ENCODE data around the gene BLVRA.
"Not testable (repeated sequence)": the region's sequence is repeated elsewhere in the genome, so short reads cannot be mapped to it uniquely, and the experiment has no call there.

Gene BLVRA

GRCh38 chr7:43769791-43770465, 11.4 kb downstream of the BLVRA start:
- DNase-seq = no peak

- no peak for DNase-seq
Observed at GRCh38 chr7:43771128-43771527, 12.6 kb downstream of the BLVRA start.

- no peak for DNase-seq
Observed at GRCh38 chr7:43771573-43771972, 13.1 kb downstream of the BLVRA start.

GRCh38 chr7:43773268-43773667, 14.8 kb downstream of the BLVRA start:
- DNase-seq = not testable (repeated sequence)

- not testable (repeated sequence) for DNase-seq
Observed at GRCh38 chr7:43775255-43775654, 16.8 kb downstream of the BLVRA start.

GRCh38 chr7:43778293-43779044, 20.0 kb downstream of the BLVRA start:
- DNase-seq = peak; percentile 20

GRCh38 chr7:43779045-43779812, 20.7 kb downstream of the BLVRA start:
- no peak for DNase-seq

GRCh38 chr7:43781726-43782607, 23.5 kb downstream of the BLVRA start:
- DNase-seq = no peak

- no peak for DNase-seq
Observed at GRCh38 chr7:43782768-43783555, 24.5 kb downstream of the BLVRA start.

GRCh38 chr7:43784030-43784584, 25.6 kb downstream of the BLVRA start:
- no peak for DNase-seq

- DNase-seq = not testable (repeated sequence)
Observed at GRCh38 chr7:43784585-43785087, 26.2 kb downstream of the BLVRA start.

- no peak for DNase-seq
Observed at GRCh38 chr7:43785420-43785819, 26.9 kb downstream of the BLVRA start.

- no peak for DNase-seq
Observed at GRCh38 chr7:43787771-43788170, 29.3 kb downstream of the BLVRA start.

GRCh38 chr7:43790006-43790405, 31.5 kb downstream of the BLVRA start:
- no peak for DNase-seq

- DNase-seq = no peak
Observed at GRCh38 chr7:43790834-43791233, 32.4 kb downstream of the BLVRA start.

- no peak for DNase-seq
Observed at GRCh38 chr7:43791665-43792064, 33.2 kb downstream of the BLVRA start.

- no peak for DNase-seq
Observed at GRCh38 chr7:43792471-43793150, 34.1 kb downstream of the BLVRA start.

GRCh38 chr7:43799605-43800004, 41.1 kb downstream of the BLVRA start:
- DNase-seq = no peak

GRCh38 chr7:43803865-43804264, 45.4 kb downstream of the BLVRA start:
- no peak for DNase-seq

GRCh38 chr7:43808410-43808809, 49.9 kb downstream of the BLVRA start:
- DNase-seq = no peak
